HG03378 (cell line): ENCODE measurements around the gene MTHFD1L.
"Not testable (repeated sequence)": the region's sequence is repeated elsewhere in the genome, so short reads cannot be mapped to it uniquely, and the experiment has no call there.

ENCODE experiments used
- ATAC-seq: cut with Tn5 transposase; IDR thresholded peaks from one replicate; pipeline ENCODE4 v1.9.1; 2021; ENCODE audit warnings: mild to moderate bottlenecking, moderate library complexity; ENCODE audit not compliant: unreplicated experiment

The MTHFD1L gene

GRCh38 chr6:151012321-151013294 lies 147.1 kb downstream of the MTHFD1L start:
- no peak for ATAC-seq

GRCh38 chr6:151014404-151015100 lies 149.1 kb downstream of the MTHFD1L start:
- peak; percentile 72 for ATAC-seq

GRCh38 chr6:151015101-151015700 lies 149.7 kb downstream of the MTHFD1L start:
- ATAC-seq, result no peak

- ATAC-seq, result no peak
Observed at GRCh38 chr6:151016107-151016506, 150.6 kb downstream of the MTHFD1L start.

GRCh38 chr6:151018046-151018445 lies 152.5 kb downstream of the MTHFD1L start:
- ATAC-seq, result no peak

GRCh38 chr6:151018911-151019782 lies 153.6 kb downstream of the MTHFD1L start:
- ATAC-seq, result no peak

GRCh38 chr6:151021896-151022295 lies 156.4 kb downstream of the MTHFD1L start:
- no peak for ATAC-seq

- no peak for ATAC-seq
Observed at GRCh38 chr6:151022492-151022891, 157.0 kb downstream of the MTHFD1L start.

GRCh38 chr6:151023342-151023741 lies 157.8 kb downstream of the MTHFD1L start:
- ATAC-seq, result no peak

GRCh38 chr6:151024597-151024996 lies 159.1 kb downstream of the MTHFD1L start:
- ATAC-seq, result no peak

GRCh38 chr6:151025076-151025475 lies 159.6 kb downstream of the MTHFD1L start:
- ATAC-seq, result no peak

GRCh38 chr6:151026041-151026663 lies 160.7 kb downstream of the MTHFD1L start:
- no peak for ATAC-seq

GRCh38 chr6:151027295-151027747 lies 161.8 kb downstream of the MTHFD1L start:
- no peak for ATAC-seq

- no peak for ATAC-seq
Observed at GRCh38 chr6:151027936-151028838, 162.7 kb downstream of the MTHFD1L start.

GRCh38 chr6:151029970-151030369 lies 164.5 kb downstream of the MTHFD1L start:
- no peak for ATAC-seq

GRCh38 chr6:151032034-151032433 lies 166.5 kb downstream of the MTHFD1L start:
- ATAC-seq, result no peak

- ATAC-seq, result no peak
Observed at GRCh38 chr6:151034825-151035781, 169.6 kb downstream of the MTHFD1L start.

GRCh38 chr6:151036211-151036721 lies 170.8 kb downstream of the MTHFD1L start:
- not testable (repeated sequence) for ATAC-seq
